K562 (cell line): Measurements from ENCODE around the gene PLCB1. TPM values are rescaled to one million over a fixed set of nuclear protein-coding genes. Genes with fewer than 3 reads are reported as not detected.
"Not testable (repeated sequence)": the region's sequence is repeated elsewhere in the genome, so short reads cannot be mapped to it uniquely, and the experiment has no call there.

Experiments
- ATAC-seq: fragments of 200-7000 bp; cut with Tn5 transposase; 3 replicates; pipeline ENCODE4 v1.9.1; 2020; ENCODE audit warnings: moderate library complexity
- BruUV-seq: library from RNA; stranded (reverse); fragments of 400-500 nt; replicated peaks from 2 replicates; lab custom pipeline; 2021; lab: Mats Ljungman, UMichigan
- CTCF ChIA-PET: fragments of 300-600 bp; formaldehyde crosslinking; extraction: SDS; loops from one replicate; lab custom pipeline; 2021; ENCODE audit warnings: low intra/inter-chr PET ratio; lab: Yijun Ruan, JAX
- POLR2A ChIA-PET: fragments of 300-600, 350-650 bp; sonication (Branson Sonifier 250); formaldehyde crosslinking; extraction: SDS; loops from one replicate; lab custom pipeline; 2021; ENCODE audit warnings: antibody characterized with exemption, inconsistent platforms; lab: Yijun Ruan, JAX
- DNase-seq, 4 experiments: peaks; one replicate each; pipeline versions ENCODE4 v3.0.0 to v3.0.0-alpha.2; 2011 to 2018; ENCODE audit warnings: low spot score in 3 of 4, mixed read lengths in 3 of 4; ENCODE audit errors: extremely low read depth in 1 of 4
- FAIRE-seq: peaks from 2 replicates; lab custom pipeline; 2011; peaks lifted over from hg19 to GRCh38; lab: Jason Lieb, UNC
- H2AFZ ChIP-seq: 2 replicates; pipeline ENCODE4 v1.6.0; 2011; ENCODE audit warnings: low read depth, low read length, control low read depth, inconsistent platforms
- H3K27ac ChIP-seq: fragments of 200-600 bp; 3 replicates; pipeline ENCODE4 v1.8.0; 2011; ENCODE audit warnings: low read depth, mild to moderate bottlenecking, control low read depth, inconsistent platforms, low read length, moderate library complexity, mixed read lengths; ENCODE audit errors: extremely low read depth
- H3K27me3 ChIP-seq, 2 experiments: fragments of 300-600 bp in 1 of 2; 2 replicates in 1 of 2; 3 replicates in 1 of 2; pipeline versions ENCODE4 v1.6.0 to v1.8.0; 2011; ENCODE audit warnings: inconsistent platforms in 2 of 2, low read length in 2 of 2, mild to moderate bottlenecking in 1 of 2, mixed read lengths in 1 of 2, moderate library complexity in 1 of 2; ENCODE audit not compliant: control insufficient read depth in 2 of 2, insufficient read depth in 2 of 2
- H3K36me3 ChIP-seq: fragments of 300-600 bp; 3 replicates; pipeline ENCODE4 v1.8.0; 2011; ENCODE audit warnings: mild to moderate bottlenecking, low read length, inconsistent platforms; ENCODE audit not compliant: control insufficient read depth, insufficient read depth
- H3K4me1 ChIP-seq, 2 experiments: fragments of 200-600 bp in 1 of 2; replicated peaks in 1 of 2; 2 replicates in 1 of 2; 3 replicates in 1 of 2; pipeline versions ENCODE4 v1.5.1 to v1.8.0; 2011; ENCODE audit warnings: inconsistent platforms in 2 of 2, low read length in 2 of 2, mild to moderate bottlenecking in 1 of 2, mixed read lengths in 1 of 2, moderate library complexity in 1 of 2; ENCODE audit not compliant: control insufficient read depth in 2 of 2, insufficient read depth in 2 of 2
- H3K4me2 ChIP-seq: 2 replicates; pipeline ENCODE4 v1.6.1; 2011; ENCODE audit warnings: low read length, control low read depth, inconsistent platforms, mixed read lengths; ENCODE audit not compliant: insufficient read depth
- H3K4me3 ChIP-seq: fragments of 200-600 bp; sonication (generic), shearing (Covaris generic); 2 replicates; pipeline ENCODE4 v1.5.1; 2016; ENCODE audit warnings: control low read depth, inconsistent platforms
- H3K79me2 ChIP-seq: fragments of 200-600 bp; 3 replicates; pipeline ENCODE4 v1.8.0; 2011; ENCODE audit warnings: low read length, inconsistent platforms; ENCODE audit not compliant: control insufficient read depth, insufficient read depth
- H3K9ac ChIP-seq, 2 experiments: 2 replicates each; pipeline versions ENCODE4 v1.6.0 to v1.6.1; 2011; ENCODE audit warnings: low read depth in 2 of 2, low read length in 2 of 2, control low read depth in 1 of 2, inconsistent platforms in 1 of 2, mild to moderate bottlenecking in 1 of 2, mixed read lengths in 1 of 2; ENCODE audit not compliant: insufficient read depth in 1 of 2
- H3K9me1 ChIP-seq: one replicate; pipeline ENCODE4 v1.6.0; 2011; ENCODE audit warnings: inconsistent platforms, mild to moderate bottlenecking, low read length, moderate library complexity; ENCODE audit not compliant: control insufficient read depth, insufficient read depth
- H3K9me3 ChIP-seq: replicated peaks from 2 replicates; pipeline ENCODE4 v1.5.1; 2011; ENCODE audit warnings: low read depth, low read length, inconsistent platforms; ENCODE audit not compliant: control insufficient read depth, insufficient read depth
- H4K20me1 ChIP-seq: replicated peaks from 2 replicates; pipeline ENCODE4 v1.6.1; 2011; ENCODE audit warnings: low read length, inconsistent platforms, mixed read lengths; ENCODE audit not compliant: control insufficient read depth, insufficient read depth
- AFF4 ChIP-seq: sonication (generic); formaldehyde crosslinking; IDR thresholded peaks from 2 replicates; pipeline ENCODE4 v1.8.0; 2023; ENCODE audit warnings: mild to moderate bottlenecking, missing genetic modification reagents
- CREBBP ChIP-seq: IDR thresholded peaks from one replicate; pipeline ENCODE4 v1.6.1; 2012; ENCODE audit warnings: low read depth, mild to moderate bottlenecking, control low read depth, inconsistent platforms, low read length
- EHMT2 ChIP-seq: fragments of 450-650 bp; IDR thresholded peaks from 2 replicates; pipeline ENCODE4 v1.6.1; 2018; ENCODE audit warnings: antibody characterized with exemption
- TBL1XR1 ChIP-seq, 2 experiments: IDR thresholded peaks; 2 replicates each; pipeline ENCODE4 v1.6.1; 2012; ENCODE audit warnings: improper control_type of control experiment in 2 of 2, low read length in 2 of 2, mild to moderate bottlenecking in 1 of 2
- U2AF2 ChIP-seq: fragments of 200-400 bp; formaldehyde crosslinking; optimal IDR thresholded peaks from 2 replicates; pipeline ENCODE3; 2017; ENCODE audit warnings: low read depth, mild to moderate bottlenecking, low read length
- ZFP36 ChIP-seq: fragments of 150-350 bp; IDR thresholded peaks from 2 replicates; pipeline ENCODE4 v1.6.1; 2018; ENCODE audit warnings: low read length, low read depth; ENCODE audit not compliant: partially characterized antibody
- ZKSCAN8 ChIP-seq: fragments of 200-800 bp; sonication (Bioruptor generic); IDR thresholded peaks from 2 replicates; pipeline ENCODE4 v1.6.1; 2016; ENCODE audit warnings: missing genetic modification characterization, missing compliant biosample characterization
- ZNF561 ChIP-seq: fragments of 450-650 bp; formaldehyde crosslinking; conservative IDR thresholded peaks from 2 replicates; pipeline ENCODE4 v1.4.0; 2020; ENCODE audit warnings: mild to moderate bottlenecking, moderate library complexity
- WGBS: fragments of 100-300 bp; shearing (Covaris generic); methylation state at CpG from one replicate; pipeline ENCODE4 v1.1.6; 2016; ENCODE audit warnings: low coverage, mixed read lengths; ENCODE audit not compliant: insufficient coverage; ENCODE audit errors: missing lambda C conversion rate; 5-methylcytosine and 5-hydroxymethylcytosine counted together
- in situ Hi-C: fragments of 300-500 bp; cut with MboI; formaldehyde crosslinking; loops from 4 replicates; pipeline ENCODE4 v1.15.0; 2018; ENCODE audit warnings: inconsistent platforms, mixed read lengths
- intact Hi-C: fragments of 100-400 bp; cut with micrococcal nuclease; formaldehyde crosslinking; loops from 2 replicates; pipeline ENCODE4 v1.14.2; 2022
- polyA plus RNA-seq, 8 experiments: library from polyadenylated mRNA; depleted of rRNA in 4 of 8; stranded (reverse) in 5 of 8; unstranded in 3 of 8; fragments of >200 nt; fragmentation: Nextera tagmentation in 2 of 8; fragmentation: Illumina TruSeq in 1 of 8; extraction: Ambion mirVana in 2 of 8; extraction: Trizol in 1 of 8; gene quantifications; 2 replicates each; pipeline versions ENCODE4 v1.2.1 to v1.2.3, GENCODE V29; 2011 to 2014; ENCODE audit warnings: inconsistent platforms in 1 of 8, missing spikeins in 1 of 8
- total RNA-seq, 7 experiments: library from RNA; depleted of rRNA in 6 of 7; stranded (reverse); fragments of >200 nt in 6 of 7; fragmentation: Illumina TruSeq in 2 of 7; extraction: Trizol in 2 of 7; gene quantifications; 2 replicates each; pipeline versions ENCODE4 v1.2.1 to v1.2.3, GENCODE V29; 2011 to 2021; ENCODE audit warnings: low replicate concordance in 1 of 7
- TF ChIP-seq, protein P1 (sequence below): fragments of 250-450 bp; sonication (Bioruptor Pico); IDR thresholded peaks from 2 replicates; pipeline ENCODE4 v1.8.0; 2022; ENCODE audit warnings: moderate library complexity, mild to moderate bottlenecking, inconsistent platforms

Gene PLCB1
- total and polyA plus RNA-seq, 9 of the 15 experiments (the other 6 are each of a cell fraction or from before 2014, with no cell fraction given), result 0.34 to 3.1 (median 1.3) TPM

DNA sequence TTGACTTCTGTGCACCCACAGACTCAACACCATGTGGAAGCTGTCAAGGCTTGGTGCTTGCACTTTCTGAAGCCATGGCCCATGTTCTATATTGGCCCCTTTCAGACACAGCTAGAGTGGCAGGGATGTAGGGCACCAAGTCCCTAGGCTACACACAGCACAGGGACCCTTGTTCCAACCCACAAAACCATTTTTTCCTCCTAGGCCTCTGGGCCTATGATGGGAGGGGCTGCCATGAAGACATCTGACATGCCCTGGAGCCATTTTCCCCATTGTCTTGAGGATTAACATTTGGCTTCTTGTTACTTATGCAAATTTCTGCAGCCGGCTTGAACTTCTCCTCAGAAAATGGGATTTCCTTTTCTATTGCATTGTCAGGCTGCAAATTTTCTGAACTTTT is 27.2 kb downstream of the PLCB1 start:
- in situ Hi-C loops, DNase-seq, H2AFZ ChIP-seq, H3K4me3 ChIP-seq, H4K20me1 ChIP-seq, BruUV-seq, H3K36me3 ChIP-seq, H3K79me2 ChIP-seq, H3K4me2 ChIP-seq, POLR2A ChIA-PET: not testable (repeated sequence)
- WGBS, result no CpG with 5 or more reads among the region's 1 CpG
- peak; percentile 34 for TF ChIP-seq ZFP36
- TF ChIP-seq, all 486 proteins: peak for 1; not testable (repeated sequence) for 485
- CTCF ChIA-PET, H3K27ac ChIP-seq, H3K9ac ChIP-seq, H3K9me1 ChIP-seq, H3K27me3 ChIP-seq, intact Hi-C loops, H3K4me1 ChIP-seq, FAIRE-seq, H3K9me3 ChIP-seq, ATAC-seq: not testable (repeated sequence)

GRCh38 chr20:8161264-8162071 is 29.4 kb downstream of the PLCB1 start:
- POLR2A ChIA-PET, result no interaction called here
- Histone ChIP-seq H3K9ac (no peak overlapping the region), H3K9me3 (no peaks in the 10 kb centered on the region), H2AFZ (no peak overlapping the region), H3K36me3 (no peaks in the 10 kb centered on the region), H4K20me1 (no peaks in the 10 kb centered on the region), H3K4me3 (no peak overlapping the region), H3K79me2 (no peaks in the 10 kb centered on the region), H3K27ac (no peak overlapping the region), H3K4me2 (no peak overlapping the region), H3K4me1 (no peaks in the 10 kb centered on the region), H3K9me1 (no peaks in the 10 kb centered on the region), H3K27me3 (no peaks in the 10 kb centered on the region)
- CTCF ChIA-PET, result no interaction called here
- no peak for DNase-seq
- no peak for FAIRE-seq
- intact Hi-C loops (no loop called here), in situ Hi-C loops (no loop called here)
- ATAC-seq, result no peak
- no TSS peak for BruUV-seq
- WGBS, result 4% methylated on average over 3 of the region's 4 CpGs
- TF ChIP-seq AFF4 (CRISPR knock-in tag), result no peak
- no peak for TF ChIP-seq CREBBP
- no peak for TF ChIP-seq U2AF2
- TF ChIP-seq TBL1XR1 (IDR thresholded peaks at IDR 0.05; ENCODE audit: low read length in 2 of 2), result no peak
- no peak for TF ChIP-seq ZNF561 (CRISPR knock-in tag)
- no peak for TF ChIP-seq EHMT2
- no peak for TF ChIP-seq ZKSCAN8 (CRISPR knock-in tag)
- TF ChIP-seq, protein P1, sequence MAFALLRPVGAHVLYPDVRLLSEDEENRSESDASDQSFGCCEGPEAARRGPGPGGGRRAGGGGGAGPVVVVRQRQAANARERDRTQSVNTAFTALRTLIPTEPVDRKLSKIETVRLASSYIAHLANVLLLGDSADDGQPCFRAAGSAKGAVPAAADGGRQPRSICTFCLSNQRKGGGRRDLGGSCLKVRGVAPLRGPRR (CRISPR knock-in tag), result no peak
